Brain microvascular endothelial cell (primary cell): ENCODE measurements around the gene NRXN3.

Source experiments
- DNase-seq: peaks from one replicate; pipeline ENCODE4 v3.0.0-alpha.2; 2020
- H3K27ac ChIP-seq: fragments of 250-450 bp; sonication (Bioruptor Pico); 2 replicates; pipeline ENCODE4 v1.5.1; 2020; ENCODE audit warnings: mild to moderate bottlenecking, moderate library complexity
- H3K27me3 ChIP-seq: fragments of 250-450 bp; sonication (Bioruptor Pico); replicated peaks from 2 replicates; pipeline ENCODE4 v1.5.1; 2020; ENCODE audit warnings: mild to moderate bottlenecking
- H3K36me3 ChIP-seq: fragments of 250-450 bp; sonication (Bioruptor Pico); replicated peaks from 2 replicates; pipeline ENCODE4 v1.5.1; 2020; ENCODE audit warnings: mild to moderate bottlenecking
- H3K4me3 ChIP-seq: 2 replicates; pipeline ENCODE4 v1.5.1; 2011; ENCODE audit warnings: low read depth, mild to moderate bottlenecking, control low read depth, low read length, moderate library complexity
- CTCF ChIP-seq: IDR thresholded peaks from 2 replicates; pipeline ENCODE4 v1.5.1; 2011; ENCODE audit warnings: low read depth, mild to moderate bottlenecking, moderate library complexity, low read length, control low read depth, inconsistent platforms; ENCODE audit errors: missing control alignments
- in situ Hi-C: cut with HindIII; loops from 2 replicates; pipeline ENCODE4 v1.10.0; 2017; ENCODE audit warnings: low sequenced_read_pairs, low pct_ligation_motif_present

The NRXN3 gene

GRCh38 chr14:79175671-79176070 lies 1005.5 kb downstream of the NRXN3 start:
- Histone ChIP-seq H3K36me3 (no peaks in the 10 kb centered on the region), H3K27me3 (no peaks in the 10 kb centered on the region), H3K27ac (no peak overlapping the region), H3K4me3 (no peak overlapping the region)
- DNase-seq, result no peak
- in situ Hi-C loops, result no loop called here
- TF ChIP-seq CTCF, result no peak

- in situ Hi-C loops, result no loop called here
- no peak for DNase-seq
Observed at GRCh38 chr14:79177106-79177505, 1006.9 kb downstream of the NRXN3 start.

GRCh38 chr14:79178719-79179118 lies 1008.5 kb downstream of the NRXN3 start:
- in situ Hi-C loops, result no loop called here
- DNase-seq, result no peak
- H3K27ac ChIP-seq, result no peak overlapping the region
- no peak overlapping the region for H3K4me3 ChIP-seq
- no peaks in the 10 kb centered on the region for H3K36me3 ChIP-seq
- H3K27me3 ChIP-seq, result no peaks in the 10 kb centered on the region
- no peak for TF ChIP-seq CTCF

More at GRCh38 chr14:79177106-79177505, 1006.9 kb downstream of the NRXN3 start:
- H3K36me3 ChIP-seq, result no peaks in the 10 kb centered on the region
- TF ChIP-seq CTCF, result no peak
- H3K27me3 ChIP-seq, result no peaks in the 10 kb centered on the region
- no peak overlapping the region for H3K27ac ChIP-seq
- H3K4me3 ChIP-seq, result no peak overlapping the region

GRCh38 chr14:79179985-79180384 lies 1009.8 kb downstream of the NRXN3 start:
- no peak for DNase-seq
- Histone ChIP-seq H3K27ac (no peak overlapping the region), H3K27me3 (no peaks in the 10 kb centered on the region), H3K36me3 (no peaks in the 10 kb centered on the region), H3K4me3 (no peak overlapping the region)
- no peak for TF ChIP-seq CTCF
- in situ Hi-C loops, result no loop called here

GRCh38 chr14:79180656-79181055 lies 1010.5 kb downstream of the NRXN3 start:
- DNase-seq, result no peak
- H3K27ac ChIP-seq, result no peak overlapping the region
- TF ChIP-seq CTCF, result no peak
- in situ Hi-C loops, result no loop called here
- no peak overlapping the region for H3K4me3 ChIP-seq
- no peaks in the 10 kb centered on the region for H3K36me3 ChIP-seq
- H3K27me3 ChIP-seq, result no peaks in the 10 kb centered on the region

GRCh38 chr14:79186523-79186922 lies 1016.4 kb downstream of the NRXN3 start:
- in situ Hi-C loops, result no loop called here
- Histone ChIP-seq H3K36me3 (no peaks in the 10 kb centered on the region), H3K4me3 (no peak overlapping the region), H3K27ac (no peak overlapping the region), H3K27me3 (no peaks in the 10 kb centered on the region)
- DNase-seq, result peak; percentile 49
- TF ChIP-seq CTCF, result no peak
